ENCODE results near the gene BCL2L15. TPM values are rescaled to one million over a fixed set of nuclear protein-coding genes. Genes with fewer than 3 reads are reported as not detected.
A peak's percentile ranks its signal among the peaks of the same experiment; 100 is the strongest.
"Not testable (repeated sequence)": the region's sequence is repeated elsewhere in the genome, so short reads cannot be mapped to it uniquely, and the experiment has no call there.

Gene BCL2L15
- polyA plus RNA-seq, 3 donors: 0.19 to 1.2 (median 0.88) TPM

GRCh38 chr1:113872219-113872935 is 15.0 kb downstream of the BCL2L15 start:
- DNase-seq: no peak

- DNase-seq: no peak
Measured at GRCh38 chr1:113871597-113872113, 15.7 kb downstream of the BCL2L15 start, which contains the start of gene PTPN22. TSS of gene PTPN22 (minus strand) at chr1:113871712.

- no peak for DNase-seq
Measured at GRCh38 chr1:113870778-113871177, 16.6 kb downstream of the BCL2L15 start.

- DNase-seq: no peak
Measured at GRCh38 chr1:113868387-113869083, 18.8 kb downstream of the BCL2L15 start.

GRCh38 chr1:113861641-113862040 is 25.7 kb downstream of the BCL2L15 start:
- no peak for DNase-seq

GRCh38 chr1:113860891-113861290 is 26.5 kb downstream of the BCL2L15 start:
- DNase-seq: no peak

- no peak for DNase-seq
Measured at GRCh38 chr1:113859478-113860175, 27.8 kb downstream of the BCL2L15 start.

GRCh38 chr1:113858982-113859381 is 28.4 kb downstream of the BCL2L15 start:
- DNase-seq: no peak

- no peak for DNase-seq
Measured at GRCh38 chr1:113858418-113858817, 29.0 kb downstream of the BCL2L15 start.

- no peak for DNase-seq
Measured at GRCh38 chr1:113857776-113858175, 29.6 kb downstream of the BCL2L15 start.

- DNase-seq: no peak
Measured at GRCh38 chr1:113856401-113856790, 31.0 kb downstream of the BCL2L15 start.

- no peak for DNase-seq
Measured at GRCh38 chr1:113855630-113856400, 31.6 kb downstream of the BCL2L15 start.

GRCh38 chr1:113854234-113854633 is 33.1 kb downstream of the BCL2L15 start:
- no peak for DNase-seq

- DNase-seq: not testable (repeated sequence)
Measured at GRCh38 chr1:113852694-113853093, 34.7 kb downstream of the BCL2L15 start.

GRCh38 chr1:113850127-113850796 is 37.1 kb downstream of the BCL2L15 start:
- no peak for DNase-seq

GRCh38 chr1:113849072-113849471 is 38.3 kb downstream of the BCL2L15 start:
- no peak for DNase-seq

GRCh38 chr1:113846391-113847035 is 40.9 kb downstream of the BCL2L15 start:
- DNase-seq: no peak

- no peak for DNase-seq
Measured at GRCh38 chr1:113836534-113836933, 50.8 kb downstream of the BCL2L15 start.

- peak; percentile 39 for DNase-seq
Measured at GRCh38 chr1:113835686-113836290, 51.6 kb downstream of the BCL2L15 start.

GRCh38 chr1:113834716-113835115 is 52.7 kb downstream of the BCL2L15 start:
- no peak for DNase-seq

All from renal pelvis (tissue), 4 donors.